H1 (cell line): Measurements from ENCODE around the gene ITPKC.

Experiments
- CEBPB ChIP-seq: IDR thresholded peaks from 2 replicates; pipeline ENCODE4 v1.6.1; 2012; ENCODE audit warnings: low read depth, low read length
- CTCF ChIP-seq, 3 experiments: IDR thresholded peaks; 1 replicate in 2 of 3; 2 replicates in 1 of 3; pipeline versions ENCODE4 v1.5.1 to v1.6.1; 2011; ENCODE audit warnings: low read length in 3 of 3, mild to moderate bottlenecking in 3 of 3, inconsistent platforms in 2 of 3, low read depth in 1 of 3, moderate library complexity in 1 of 3; ENCODE audit not compliant: insufficient read depth in 1 of 3; ENCODE audit errors: control extremely low read depth in 1 of 3
- EZH2 ChIP-seq: fragments of 200-600 bp; sonication (generic); IDR thresholded peaks from 2 replicates; pipeline ENCODE4 v1.7.1; 2012; ENCODE audit warnings: low read depth, mild to moderate bottlenecking, moderate library complexity, low read length, inconsistent platforms; ENCODE audit not compliant: severe bottlenecking
- POLR2A ChIP-seq, 2 experiments: IDR thresholded peaks; 1 replicate in 1 of 2; 2 replicates in 1 of 2; pipeline ENCODE4 v1.6.1; 2011; ENCODE audit warnings: low read depth in 2 of 2, low read length in 2 of 2, mild to moderate bottlenecking in 2 of 2; ENCODE audit errors: control extremely low read depth in 1 of 2
- SIN3A ChIP-seq, 2 experiments: IDR thresholded peaks in 1 of 2; conservative IDR thresholded peaks in 1 of 2; 2 replicates each; pipeline ENCODE4 v1.6.1; 2011 to 2012; ENCODE audit warnings: low read length in 2 of 2, improper control_type of control experiment in 1 of 2, low read depth in 1 of 2, mild to moderate bottlenecking in 1 of 2
- SUZ12 ChIP-seq: fragments of 200-600 bp; sonication (generic); IDR thresholded peaks from 2 replicates; pipeline ENCODE4 v1.6.1; 2012; ENCODE audit warnings: mild to moderate bottlenecking, inconsistent platforms, low read length, moderate library complexity, mixed read lengths
- TAF1 ChIP-seq: IDR thresholded peaks from 2 replicates; pipeline ENCODE4 v1.6.1; 2011; ENCODE audit warnings: mild to moderate bottlenecking, low read depth, low read length
- TBP ChIP-seq: IDR thresholded peaks from 2 replicates; pipeline ENCODE4 v1.6.1; 2011; ENCODE audit warnings: low read depth, low read length, improper control_type of control experiment
- TCF12 ChIP-seq: IDR thresholded peaks from 2 replicates; pipeline ENCODE4 v1.6.1; 2011; ENCODE audit warnings: low read depth, mild to moderate bottlenecking, low read length
- USF2 ChIP-seq: IDR thresholded peaks from 2 replicates; pipeline ENCODE4 v1.6.1; 2011; ENCODE audit warnings: low read length, improper control_type of control experiment

- TF ChIP-seq TBP (no peak), CTCF (IDR thresholded peaks at IDR 0.05; ENCODE audit: control extremely low read depth in 1 of 3, insufficient read depth in 1 of 3, low read depth in 1 of 3, low read length in 3 of 3) (no peak), CEBPB (no peak), TCF12 (no peak), SIN3A (conservative IDR thresholded peaks at IDR 0.05 in 1 of 2, IDR thresholded peaks at IDR 0.05 in 1 of 2; ENCODE audit: low read depth in 1 of 2, low read length in 2 of 2) (no peak), EZH2 (no peak), POLR2A (IDR thresholded peaks at IDR 0.05; ENCODE audit: control extremely low read depth in 1 of 2, low read depth in 2 of 2, low read length in 2 of 2) (no peak), USF2 (no peak), TAF1 (no peak), SUZ12 (no peak)
Observed at GRCh38 chr19:40682431-40682964, 34.4 kb upstream of the ITPKC start.
